ENCODE measurements around the gene FLT1. TPM values are rescaled to one million over a fixed set of nuclear protein-coding genes. Genes with fewer than 3 reads are reported as not detected.

Gene FLT1
- total RNA-seq, 1 donor from 2014 or later, result 72.4 TPM

DNA sequence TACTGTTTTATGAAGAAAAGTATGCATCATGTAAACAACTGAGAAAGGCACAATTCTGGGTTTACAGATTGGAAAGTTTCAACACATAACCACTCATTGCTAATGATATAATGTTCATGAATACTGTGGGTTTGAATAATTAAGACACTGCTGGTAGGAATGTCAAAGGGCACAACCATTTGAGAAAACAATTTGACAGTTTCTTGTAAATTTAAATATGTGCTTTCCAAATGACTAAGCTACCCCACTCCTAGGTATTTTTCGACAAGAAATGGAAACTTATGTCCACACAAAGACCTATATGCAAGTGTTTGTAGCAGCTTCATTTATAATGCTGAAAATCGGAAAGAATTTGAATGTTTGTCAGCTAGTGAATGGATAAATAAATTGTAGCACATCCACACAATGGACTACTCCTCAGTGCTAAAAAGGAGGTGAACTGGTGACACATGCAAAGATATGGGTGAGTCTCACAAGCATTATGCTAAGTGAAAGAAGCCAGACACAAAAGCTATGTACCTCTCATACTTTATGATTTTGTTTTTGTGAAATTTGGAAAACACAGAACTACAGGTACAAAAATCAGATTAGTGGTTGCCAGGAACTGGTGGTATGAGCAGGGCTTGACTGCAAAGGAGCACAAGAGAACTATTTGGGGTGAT is 44.8 kb upstream of the FLT1 start:
- no peak overlapping the region for H3K27ac ChIP-seq
- no peak for DNase-seq
- intact Hi-C loops (cut with DNase I), result no loop called here
- no peaks in the 10 kb centered on the region for H3K4me1 ChIP-seq
- ATAC-seq, result no peak
- H3K36me3 ChIP-seq, result no peaks in the 10 kb centered on the region
- TF ChIP-seq, protein P1, sequence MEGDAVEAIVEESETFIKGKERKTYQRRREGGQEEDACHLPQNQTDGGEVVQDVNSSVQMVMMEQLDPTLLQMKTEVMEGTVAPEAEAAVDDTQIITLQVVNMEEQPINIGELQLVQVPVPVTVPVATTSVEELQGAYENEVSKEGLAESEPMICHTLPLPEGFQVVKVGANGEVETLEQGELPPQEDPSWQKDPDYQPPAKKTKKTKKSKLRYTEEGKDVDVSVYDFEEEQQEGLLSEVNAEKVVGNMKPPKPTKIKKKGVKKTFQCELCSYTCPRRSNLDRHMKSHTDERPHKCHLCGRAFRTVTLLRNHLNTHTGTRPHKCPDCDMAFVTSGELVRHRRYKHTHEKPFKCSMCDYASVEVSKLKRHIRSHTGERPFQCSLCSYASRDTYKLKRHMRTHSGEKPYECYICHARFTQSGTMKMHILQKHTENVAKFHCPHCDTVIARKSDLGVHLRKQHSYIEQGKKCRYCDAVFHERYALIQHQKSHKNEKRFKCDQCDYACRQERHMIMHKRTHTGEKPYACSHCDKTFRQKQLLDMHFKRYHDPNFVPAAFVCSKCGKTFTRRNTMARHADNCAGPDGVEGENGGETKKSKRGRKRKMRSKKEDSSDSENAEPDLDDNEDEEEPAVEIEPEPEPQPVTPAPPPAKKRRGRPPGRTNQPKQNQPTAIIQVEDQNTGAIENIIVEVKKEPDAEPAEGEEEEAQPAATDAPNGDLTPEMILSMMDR (IDR thresholded peaks at IDR 0.05), result no peak
- peaks cover 3% of the 10 kb centered on the region for H3K9me3 ChIP-seq
- H3K4me3 ChIP-seq, result no peak overlapping the region
- H3K27me3 ChIP-seq, result no peaks in the 10 kb centered on the region

DNA sequence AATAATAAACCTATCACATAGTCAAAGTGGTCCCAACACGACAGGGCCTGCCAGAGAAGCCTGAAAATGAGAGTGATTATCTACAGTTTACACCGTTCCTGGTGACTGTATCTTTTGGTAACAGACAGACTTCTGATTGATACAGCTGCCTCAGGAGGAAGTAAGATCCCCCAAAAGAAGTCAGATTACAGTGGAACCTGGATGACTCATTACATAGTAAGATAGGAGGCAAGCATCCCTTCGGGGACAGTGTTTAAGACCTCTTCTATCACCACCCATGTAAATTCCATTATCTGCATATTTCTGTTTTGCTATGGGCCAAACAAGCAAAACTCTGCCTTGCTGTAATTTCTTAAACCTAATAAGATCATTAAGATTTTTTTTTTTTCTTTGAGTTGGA is 44.0 kb upstream of the FLT1 start:
- no peak overlapping the region for H3K27ac ChIP-seq
- H3K36me3 ChIP-seq, result no peaks in the 10 kb centered on the region
- no peak for ATAC-seq
- TF ChIP-seq, protein P1 (IDR thresholded peaks at IDR 0.05), result no peak
- intact Hi-C loops (cut with DNase I), result no loop called here
- H3K4me3 ChIP-seq, result no peak overlapping the region
- H3K9me3 ChIP-seq, result peaks cover 3% of the 10 kb centered on the region
- no peaks in the 10 kb centered on the region for H3K4me1 ChIP-seq
- H3K27me3 ChIP-seq, result no peaks in the 10 kb centered on the region
- no peak for DNase-seq

- Histone ChIP-seq H3K27me3 (no peaks in the 10 kb centered on the region), H3K9me3 (no peaks in the 10 kb centered on the region), H3K36me3 (no peaks in the 10 kb centered on the region), H3K4me1 (no peaks in the 10 kb centered on the region), H3K27ac (no peak overlapping the region), H3K4me3 (no peak overlapping the region)
- intact Hi-C loops (cut with DNase I), result no loop called here
- TF ChIP-seq, protein P1 (IDR thresholded peaks at IDR 0.05), result no peak
- ATAC-seq (no peak), DNase-seq (no peak)
These were observed 42.2 kb upstream of the FLT1 start for GRCh38 chr13:28537171-28537570.

DNA sequence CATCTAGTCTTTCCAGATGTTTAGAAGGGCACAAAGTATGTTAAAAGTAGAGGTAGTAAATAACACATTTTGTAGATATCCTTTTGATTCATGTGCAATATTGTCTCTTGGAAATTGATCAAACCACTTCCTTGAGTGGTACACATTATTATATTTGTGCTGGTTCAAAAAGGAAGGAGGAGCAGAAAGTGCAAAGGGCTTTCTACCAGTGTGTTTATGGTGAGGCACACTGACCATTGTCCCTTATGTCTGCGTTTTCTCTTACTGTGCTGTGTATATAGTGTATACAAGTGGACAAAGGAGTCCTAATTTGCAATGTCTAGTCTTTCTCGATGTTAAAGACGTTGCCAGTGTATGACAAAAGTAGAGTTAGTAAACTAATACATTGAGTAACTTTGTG is 41.4 kb upstream of the FLT1 start:
- DNase-seq (no peak), ATAC-seq (no peak)
- no peaks in the 10 kb centered on the region for H3K36me3 ChIP-seq
- H3K9me3 ChIP-seq, result no peaks in the 10 kb centered on the region
- intact Hi-C loops (cut with DNase I), result no loop called here
- TF ChIP-seq, protein P1 (IDR thresholded peaks at IDR 0.05), result no peak
- H3K4me1 ChIP-seq, result peaks cover 2% of the 10 kb centered on the region
- H3K4me3 ChIP-seq, result no peak overlapping the region
- H3K27me3 ChIP-seq, result peaks cover 2% of the 10 kb centered on the region
- H3K27ac ChIP-seq, result no peak overlapping the region

DNA sequence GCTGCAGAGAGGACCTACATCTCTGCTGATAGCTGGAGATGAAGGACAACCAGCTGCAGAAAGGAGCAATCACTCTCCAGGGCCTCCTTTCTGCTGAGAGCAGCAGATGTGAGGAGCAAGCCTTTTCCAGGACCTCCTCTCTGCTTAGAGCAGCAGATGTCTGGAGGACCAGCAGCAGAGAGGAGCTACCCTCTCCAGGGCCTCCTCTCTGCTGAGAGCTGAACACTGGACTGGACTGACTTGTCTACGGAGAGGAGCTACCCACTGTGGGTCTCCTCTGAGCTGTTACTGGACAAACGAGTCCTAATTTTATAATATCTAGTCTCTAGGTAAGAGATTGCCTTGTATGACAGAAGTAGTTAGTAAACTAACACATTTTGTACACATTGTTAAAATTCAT is 40.8 kb upstream of the FLT1 start:
- intact Hi-C loops (cut with DNase I), result no loop called here

More for the DNA sequence above, 40.8 kb upstream of the FLT1 start:
- Histone ChIP-seq H3K9me3 (no peaks in the 10 kb centered on the region), H3K27me3 (peaks cover 8% of the 10 kb centered on the region), H3K4me3 (no peak overlapping the region), H3K36me3 (no peaks in the 10 kb centered on the region), H3K4me1 (peaks cover 8% of the 10 kb centered on the region), H3K27ac (no peak overlapping the region)
- DNase-seq (no peak), ATAC-seq (no peak)
- TF ChIP-seq, protein P1 (IDR thresholded peaks at IDR 0.05), result no peak
